Measurements from ENCODE around the gene LRRC49. TPM values are rescaled to one million over a fixed set of nuclear protein-coding genes. Genes with fewer than 3 reads are reported as not detected.
A peak's percentile ranks its signal among the peaks of the same experiment; 100 is the strongest.

Gene LRRC49
- total and polyA plus RNA-seq, 2 of the 4 experiments (the other 2 are of a cell fraction), result 8.6 to 16.8 TPM

DNA sequence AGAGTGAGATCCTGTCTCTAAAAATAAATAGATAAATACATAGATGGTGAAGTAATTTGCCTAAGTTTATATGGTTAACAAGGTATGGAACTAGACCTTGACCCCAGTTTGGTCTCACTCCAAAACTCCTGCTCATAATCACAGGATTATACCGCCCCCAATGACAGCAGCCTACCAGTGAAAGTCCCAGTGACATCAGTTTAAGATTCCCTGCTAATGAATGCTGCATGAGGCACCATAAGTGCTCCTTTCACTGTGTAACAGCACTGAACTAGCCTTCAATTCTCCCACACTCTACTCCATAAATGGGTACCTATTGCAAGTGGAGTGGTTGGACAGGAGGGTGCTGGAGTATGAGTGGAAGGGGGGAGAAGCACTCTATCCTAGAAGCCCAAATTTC is 199.0 kb downstream of the LRRC49 start:
- Histone ChIP-seq H3K4ac (ENCODE audit: low read depth, low read length) (no peak overlapping the region), H3K4me1 (ENCODE audit: control insufficient read depth, insufficient read depth, low read length) (peaks cover 8% of the 10 kb centered on the region), H4K5ac (ENCODE audit: low read depth, low read length) (0 out of 2 replicates have a peak overlapping the region, but pooled peaks have one; percentile 14), H3K79me1 (ENCODE audit: low read depth in 1 of 2, low read length in 2 of 2) (no peaks in the 10 kb centered on the region; a peak in 1 of 4 replicates), H4K20me1 (ENCODE audit: insufficient read depth, low read length) (no peaks in the 10 kb centered on the region), H2BK15ac (ENCODE audit: low read depth, low read length) (no peak overlapping the region), H2AK5ac (ENCODE audit: low read depth, low read length) (no peak overlapping the region), H3K18ac (ENCODE audit: low read depth, low read length) (peak overlapping the region; percentile 64; the same call in 1 of the 2 replicates), H2BK5ac (ENCODE audit: low read depth, low read length, poor library complexity, severe bottlenecking) (no peak overlapping the region), H3K9ac (ENCODE audit: low read depth, low read length) (no peak overlapping the region), H3K27ac (ENCODE audit: insufficient read depth, low read length) (no peak overlapping the region), H3K9me1 (ENCODE audit: insufficient read depth, low read length) (no peaks in the 10 kb centered on the region), H3K4me2 (ENCODE audit: low read depth, low read length) (no peak overlapping the region), H2BK120ac (ENCODE audit: low read depth, low read length) (no peak overlapping the region; the same call in 1 of the 2 replicates), H2AK9ac (replicated peaks; ENCODE audit: low read depth, low read length, poor library complexity) (no peak overlapping the region), H3K56ac (ENCODE audit: extremely low read depth, insufficient read depth, low read length) (no peak overlapping the region), H3K36me3 (ENCODE audit: control insufficient read depth, insufficient read depth, low read length) (no peaks in the 10 kb centered on the region), H4K8ac (ENCODE audit: low read depth in 2 of 2, low read length in 2 of 2) (peak overlapping the region in 1 of 2 experiments; percentile 50; a peak in 2 of 4 replicates), H3K9me3 (ENCODE audit: control insufficient read depth, insufficient read depth, low read length) (no peaks in the 10 kb centered on the region), H3K4me3 (ENCODE audit: insufficient read depth, low read depth, low read length) (no peak overlapping the region), H2AFZ (replicated peaks; ENCODE audit: low read length, poor library complexity) (peak overlapping the region; percentile 57), H3K23ac (ENCODE audit: low read depth, low read length) (peak overlapping the region; percentile 48; the same call in 1 of the 2 replicates), H2BK20ac (ENCODE audit: low read depth, low read length) (peak overlapping the region; percentile 60; the same call in 1 of the 2 replicates), H4K91ac (ENCODE audit: insufficient read depth, low read depth, low read length) (no peak overlapping the region), H3K14ac (replicated peaks; ENCODE audit: low read depth, low read length) (peak overlapping the region; percentile 63; the same call in 1 of the 2 replicates), H3K27me3 (ENCODE audit: control insufficient read depth, insufficient read depth, low read length) (no peaks in the 10 kb centered on the region)
- peak; percentile 37 for ATAC-seq (ENCODE audit: low read depth)
- ChIA-PET CTCF (no interaction called here), POLR2A (ENCODE audit: unreplicated experiment) (interaction anchor here (0.6 kb wide), 1 partner anchor 78 kb away, joined by 3 read pairs; no protein-coding TSS in a partner anchor)
- in situ Hi-C loops (cut with MboI; ENCODE audit: low sequenced_read_pairs), result no loop called here
- peak; percentile 78 for DNase-seq
- no TSS peak for BruUV-seq (replicated peaks)
- intact Hi-C loops (cut with micrococcal nuclease), result no loop called here
- no peak for TF ChIP-seq SMC3 (IDR thresholded peaks at IDR 0.05; ENCODE audit: low read depth, low read length)
- TF ChIP-seq BHLHE40 (IDR thresholded peaks at IDR 0.05; ENCODE audit: low read depth, low read length), result no peak
- no peak for TF ChIP-seq ELK1 (IDR thresholded peaks at IDR 0.05; ENCODE audit: borderline replicate concordance, low read depth, low read length)
- TF ChIP-seq CTCF (conservative IDR thresholded peaks at IDR 0.05; ENCODE audit: low read depth, low read length), result no peak
- TF ChIP-seq CEBPB (IDR thresholded peaks at IDR 0.05; ENCODE audit: low read depth, low read length), result no peak
- no peak for TF ChIP-seq RAD21 (IDR thresholded peaks at IDR 0.05; ENCODE audit: low read length)
- no peak for TF ChIP-seq NFE2L2 (IDR thresholded peaks at IDR 0.05; ENCODE audit: low read depth, low read length)
- TF ChIP-seq POLR2A (IDR thresholded peaks at IDR 0.05; ENCODE audit: low read depth, low read length), result no peak
- no peak for TF ChIP-seq MAZ (IDR thresholded peaks at IDR 0.05; ENCODE audit: borderline replicate concordance, low read depth, low read length)
- TF ChIP-seq USF2 (IDR thresholded peaks at IDR 0.05; ENCODE audit: low read depth, low read length), result no peak
- no peak for TF ChIP-seq FOS (IDR thresholded peaks at IDR 0.05; ENCODE audit: low read depth, low read length)
- dilution Hi-C loops (cut with HindIII; ENCODE audit: low sequenced_read_pairs, unreplicated experiment), result no loop called here
- WGBS, 2 experiments (ENCODE audit: extremely low coverage in 2 of 2, insufficient read length in 1 of 2), result no CpG with 5 or more reads among the region's 1 CpG

Measured in IMR-90 (cell line).